ENCODE measurements around the gene DAZAP1.

GRCh38 chr19:1402411-1403070, 4.8 kb upstream of the DAZAP1 start:
- TF ChIP-seq ATF3 (IDR thresholded peaks at IDR 0.05) (no peak), GABPA (IDR thresholded peaks at IDR 0.05 in 1 of 2, conservative IDR thresholded peaks at IDR 0.05 in 1 of 2) (no peak), YY1 (IDR thresholded peaks at IDR 0.05) (no peak), REST (IDR thresholded peaks at IDR 0.05) (no peak), RAD21 (IDR thresholded peaks at IDR 0.05) (no peak), CTCF (IDR thresholded peaks at IDR 0.05; ENCODE audit: low read depth, low read length, missing input control) (no peak)
